DOHH2 (cell line): ENCODE measurements around the gene AHRR.

ENCODE experiments used
- EZH2phosphoT487 ChIP-seq: fragments of 200-600 bp; sonication (generic); IDR thresholded peaks from 2 replicates; pipeline ENCODE4 v1.6.1; 2017; ENCODE audit warnings: borderline replicate concordance, mild to moderate bottlenecking, antibody characterized with exemption, low read length, moderate library complexity, mixed read lengths
- TF ChIP-seq, protein P1 (sequence below): fragments of 200-600 bp; sonication (generic); IDR thresholded peaks from one replicate; pipeline ENCODE4 v1.5.1; 2014; ENCODE audit warnings: antibody characterized with exemption, mild to moderate bottlenecking, low read depth, low read length; ENCODE audit not compliant: poor library complexity, severe bottlenecking

GRCh38 chr5:389891-390622, 68.5 kb downstream of the AHRR start:
- TF ChIP-seq, protein P1, sequence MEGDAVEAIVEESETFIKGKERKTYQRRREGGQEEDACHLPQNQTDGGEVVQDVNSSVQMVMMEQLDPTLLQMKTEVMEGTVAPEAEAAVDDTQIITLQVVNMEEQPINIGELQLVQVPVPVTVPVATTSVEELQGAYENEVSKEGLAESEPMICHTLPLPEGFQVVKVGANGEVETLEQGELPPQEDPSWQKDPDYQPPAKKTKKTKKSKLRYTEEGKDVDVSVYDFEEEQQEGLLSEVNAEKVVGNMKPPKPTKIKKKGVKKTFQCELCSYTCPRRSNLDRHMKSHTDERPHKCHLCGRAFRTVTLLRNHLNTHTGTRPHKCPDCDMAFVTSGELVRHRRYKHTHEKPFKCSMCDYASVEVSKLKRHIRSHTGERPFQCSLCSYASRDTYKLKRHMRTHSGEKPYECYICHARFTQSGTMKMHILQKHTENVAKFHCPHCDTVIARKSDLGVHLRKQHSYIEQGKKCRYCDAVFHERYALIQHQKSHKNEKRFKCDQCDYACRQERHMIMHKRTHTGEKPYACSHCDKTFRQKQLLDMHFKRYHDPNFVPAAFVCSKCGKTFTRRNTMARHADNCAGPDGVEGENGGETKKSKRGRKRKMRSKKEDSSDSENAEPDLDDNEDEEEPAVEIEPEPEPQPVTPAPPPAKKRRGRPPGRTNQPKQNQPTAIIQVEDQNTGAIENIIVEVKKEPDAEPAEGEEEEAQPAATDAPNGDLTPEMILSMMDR, result no peak
- TF ChIP-seq EZH2phosphoT487, result no peak
